Measurements from ENCODE around the gene PLPPR1. TPM values are rescaled to one million over a fixed set of nuclear protein-coding genes. Genes with fewer than 3 reads are reported as not detected.

The PLPPR1 gene
- total and polyA plus RNA-seq, 5 donors, result not detected

DNA sequence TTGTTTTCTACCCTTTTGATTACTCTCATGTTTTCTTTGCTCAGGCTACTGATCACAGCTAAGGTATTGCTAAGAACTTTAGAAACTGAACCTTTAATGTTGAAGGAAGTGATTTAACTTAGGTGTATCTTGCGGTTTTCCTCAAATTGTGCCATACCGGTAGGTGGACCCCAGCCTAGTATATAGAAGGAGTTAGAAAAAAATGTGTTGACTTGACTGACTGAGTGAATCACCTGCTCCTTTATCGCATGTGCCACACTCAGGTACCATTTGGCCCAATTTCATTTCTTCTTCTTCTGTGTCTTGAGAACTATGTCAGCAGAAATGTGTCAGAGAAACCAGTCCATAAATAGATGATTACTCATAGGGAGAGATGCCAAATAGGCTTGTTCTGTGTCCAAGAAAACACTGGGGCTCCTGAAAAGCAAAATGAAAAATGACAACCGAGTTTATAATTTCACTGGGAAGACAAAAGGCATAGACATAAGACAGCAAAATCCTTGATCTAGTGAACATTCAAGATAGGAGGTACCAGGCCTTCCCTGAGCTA, 19.4 kb downstream of the PLPPR1 start:
- ATAC-seq (no peak), DNase-seq (no peak)
- WGBS, result 59% methylated on average over 4 of the region's 4 CpGs
- Histone ChIP-seq H3K9me3 (ENCODE audit: control insufficient read depth, low read length) (no peaks in the 10 kb centered on the region), H3K4me3 (ENCODE audit: low read length) (no peak overlapping the region), H3K4me1 (ENCODE audit: control insufficient read depth, insufficient read depth, low read length) (no peaks in the 10 kb centered on the region), H3K27ac (ENCODE audit: low read length) (no peak overlapping the region), H3K27me3 (ENCODE audit: control insufficient read depth, insufficient read depth) (no peaks in the 10 kb centered on the region)
- intact Hi-C loops (cut with DNase I), result no loop called here

DNA sequence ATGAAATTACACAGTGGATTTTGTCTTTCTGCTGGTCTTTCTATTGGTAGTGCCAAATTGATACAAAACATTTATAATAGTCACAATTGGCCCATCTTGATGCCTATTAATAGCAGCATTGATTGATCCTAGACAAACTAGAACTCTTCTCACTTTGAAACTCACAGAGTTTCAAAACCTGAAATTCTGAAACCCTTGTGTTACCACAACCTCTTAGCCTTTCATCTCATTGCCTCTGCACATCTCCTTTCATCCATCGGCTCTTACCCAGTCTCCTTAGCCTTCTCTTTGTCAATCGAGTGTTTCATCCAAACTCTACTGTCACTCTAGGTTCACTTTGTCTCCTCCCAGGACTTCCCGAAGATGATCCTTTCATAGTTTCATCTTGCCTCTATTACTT, 22.1 kb downstream of the PLPPR1 start:
- WGBS, result 89% methylated on average over 3 of the region's 3 CpGs
- no peak for DNase-seq
- no peaks in the 10 kb centered on the region for H3K4me1 ChIP-seq (ENCODE audit: control insufficient read depth, insufficient read depth, low read length)
- no peak for ATAC-seq
- intact Hi-C loops (cut with DNase I), result no loop called here
- no peak overlapping the region for H3K4me3 ChIP-seq (ENCODE audit: low read length)
- H3K27me3 ChIP-seq (ENCODE audit: control insufficient read depth, insufficient read depth), result no peaks in the 10 kb centered on the region
- H3K27ac ChIP-seq (ENCODE audit: low read length), result no peak overlapping the region
- H3K9me3 ChIP-seq (ENCODE audit: control insufficient read depth, low read length), result no peaks in the 10 kb centered on the region

DNA sequence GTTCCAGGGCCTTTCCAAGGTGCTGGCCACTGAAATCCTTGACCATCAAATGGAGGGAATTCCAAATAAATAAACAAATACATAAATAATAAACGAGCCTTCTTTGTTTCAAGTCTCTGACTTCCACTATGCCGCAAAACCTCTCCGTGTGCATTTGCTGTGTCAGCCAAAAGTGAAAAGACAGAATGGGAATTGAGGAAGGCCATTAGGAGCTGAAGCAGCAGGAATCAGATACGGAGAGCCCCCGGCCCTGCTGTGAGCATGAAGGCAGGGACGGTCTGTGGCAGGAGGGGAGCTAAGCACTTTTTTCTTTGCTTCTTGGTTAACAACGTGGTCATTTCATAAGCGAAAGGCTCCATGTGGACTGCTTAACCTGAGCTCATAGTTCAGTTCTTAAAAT, 26.1 kb downstream of the PLPPR1 start:
- no peak overlapping the region for H3K27ac ChIP-seq (ENCODE audit: low read length)
- intact Hi-C loops (cut with DNase I), result no loop called here
- DNase-seq (no peak), ATAC-seq (no peak)
- H3K9me3 ChIP-seq (ENCODE audit: control insufficient read depth, low read length), result no peaks in the 10 kb centered on the region
- H3K4me3 ChIP-seq (ENCODE audit: low read length), result no peak overlapping the region
- WGBS, result 46% methylated on average over 8 of the region's 8 CpGs
- H3K4me1 ChIP-seq (ENCODE audit: control insufficient read depth, insufficient read depth, low read length), result no peaks in the 10 kb centered on the region
- H3K27me3 ChIP-seq (ENCODE audit: control insufficient read depth, insufficient read depth), result no peaks in the 10 kb centered on the region

DNA sequence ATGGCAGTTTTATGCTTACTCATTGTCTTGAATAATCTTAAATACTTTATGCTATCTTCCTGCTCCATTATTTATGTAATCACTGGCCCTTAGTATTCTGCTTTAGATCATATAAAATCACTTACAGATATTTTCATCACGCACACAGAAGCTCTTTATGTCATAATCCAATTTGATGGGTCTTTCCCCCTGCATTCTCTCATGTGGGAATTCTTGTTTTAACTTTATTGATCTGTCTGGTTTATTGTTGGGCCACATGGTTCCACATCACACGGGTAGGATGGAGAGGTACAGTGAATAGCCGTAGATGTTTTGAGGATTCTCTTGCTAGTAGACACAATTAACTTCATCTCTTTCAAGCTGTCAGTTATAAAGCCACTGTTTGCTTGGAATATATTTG, 27.0 kb downstream of the PLPPR1 start:
- WGBS, result 77% methylated on average over 3 of the region's 3 CpGs

DNA sequence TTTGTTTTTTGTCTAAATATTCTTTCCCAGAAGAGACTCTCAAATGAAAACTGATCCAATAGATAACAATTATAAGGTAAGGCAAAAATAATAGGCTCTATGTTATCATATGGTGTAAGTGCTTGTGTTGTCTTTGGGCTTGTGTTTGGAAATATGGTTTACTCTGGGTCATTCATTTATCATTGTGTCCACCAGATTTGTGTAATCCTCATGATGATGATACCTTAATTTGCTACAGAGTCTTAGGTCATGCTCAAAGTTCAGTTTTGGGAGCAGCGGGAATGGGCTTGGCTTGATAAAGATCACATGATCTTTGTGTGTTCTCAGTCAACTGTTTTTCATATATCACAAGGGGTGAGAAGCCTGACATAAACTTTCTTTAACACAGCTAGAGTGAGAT, 34.2 kb downstream of the PLPPR1 start:
- intact Hi-C loops (cut with DNase I), result no loop called here
- H3K27me3 ChIP-seq (ENCODE audit: control insufficient read depth, insufficient read depth), result no peaks in the 10 kb centered on the region
- ATAC-seq, result no peak
- no peaks in the 10 kb centered on the region for H3K4me1 ChIP-seq (ENCODE audit: control insufficient read depth, insufficient read depth, low read length)
- 88% methylated on average over 1 of the region's 1 CpG for WGBS
- DNase-seq, result no peak
- H3K4me3 ChIP-seq (ENCODE audit: low read length), result no peak overlapping the region
- no peaks in the 10 kb centered on the region for H3K9me3 ChIP-seq (ENCODE audit: control insufficient read depth, low read length)
- H3K27ac ChIP-seq (ENCODE audit: low read length), result no peak overlapping the region

More for the DNA sequence above, 27.0 kb downstream of the PLPPR1 start:
- DNase-seq (no peak), ATAC-seq (no peak)
- Histone ChIP-seq H3K9me3 (ENCODE audit: control insufficient read depth, low read length) (no peaks in the 10 kb centered on the region), H3K27ac (ENCODE audit: low read length) (no peak overlapping the region), H3K4me3 (ENCODE audit: low read length) (no peak overlapping the region), H3K4me1 (ENCODE audit: control insufficient read depth, insufficient read depth, low read length) (no peaks in the 10 kb centered on the region), H3K27me3 (ENCODE audit: control insufficient read depth, insufficient read depth) (no peaks in the 10 kb centered on the region)
- intact Hi-C loops (cut with DNase I), result no loop called here

DNA sequence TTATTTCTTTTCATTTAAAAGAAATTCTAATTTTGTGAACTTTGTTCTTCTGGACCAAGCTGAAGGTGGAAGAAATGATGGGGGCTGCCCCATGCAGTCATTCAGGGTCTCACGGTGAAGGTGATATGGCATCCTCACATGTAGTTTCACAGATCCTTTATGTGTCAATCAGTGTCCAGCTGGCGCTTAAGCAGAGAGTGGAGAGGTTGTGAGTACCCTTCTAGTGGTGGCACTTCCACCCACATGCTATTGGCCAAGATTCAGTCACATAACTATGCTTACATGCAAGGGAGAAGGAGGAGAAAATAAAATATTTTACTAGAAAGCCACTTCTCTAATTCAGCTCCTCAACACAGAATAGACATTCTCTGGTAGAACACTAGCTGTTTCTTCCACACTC, 34.7 kb downstream of the PLPPR1 start:
- intact Hi-C loops (cut with DNase I), result no loop called here
- H3K4me3 ChIP-seq (ENCODE audit: low read length), result no peak overlapping the region
- no peaks in the 10 kb centered on the region for H3K27me3 ChIP-seq (ENCODE audit: control insufficient read depth, insufficient read depth)
- H3K4me1 ChIP-seq (ENCODE audit: control insufficient read depth, insufficient read depth, low read length), result no peaks in the 10 kb centered on the region
- DNase-seq, result no peak
- 46% methylated on average over 2 of the region's 2 CpGs for WGBS
- H3K9me3 ChIP-seq (ENCODE audit: control insufficient read depth, low read length), result no peaks in the 10 kb centered on the region
- no peak for ATAC-seq
- H3K27ac ChIP-seq (ENCODE audit: low read length), result no peak overlapping the region

DNA sequence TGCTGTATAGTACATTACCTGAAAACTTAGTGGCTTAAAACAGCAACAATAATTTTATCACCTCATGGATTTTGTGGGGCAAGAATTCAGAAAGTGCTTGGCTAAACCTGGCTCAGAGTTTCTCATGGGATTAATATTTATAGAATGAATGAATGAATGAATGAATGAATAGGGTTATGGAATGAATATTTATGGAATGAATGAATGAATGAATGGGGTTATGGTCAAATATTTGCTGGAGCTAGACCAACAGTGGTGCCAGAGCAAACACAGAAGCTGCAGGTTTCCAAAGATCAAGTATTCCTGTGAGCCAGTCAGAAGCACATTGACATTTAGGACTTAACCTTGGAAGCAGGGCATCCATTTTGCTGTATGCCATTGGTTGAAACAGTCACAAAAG, 35.7 kb downstream of the PLPPR1 start:
- no peak for ATAC-seq
- intact Hi-C loops (cut with DNase I), result no loop called here

DNA sequence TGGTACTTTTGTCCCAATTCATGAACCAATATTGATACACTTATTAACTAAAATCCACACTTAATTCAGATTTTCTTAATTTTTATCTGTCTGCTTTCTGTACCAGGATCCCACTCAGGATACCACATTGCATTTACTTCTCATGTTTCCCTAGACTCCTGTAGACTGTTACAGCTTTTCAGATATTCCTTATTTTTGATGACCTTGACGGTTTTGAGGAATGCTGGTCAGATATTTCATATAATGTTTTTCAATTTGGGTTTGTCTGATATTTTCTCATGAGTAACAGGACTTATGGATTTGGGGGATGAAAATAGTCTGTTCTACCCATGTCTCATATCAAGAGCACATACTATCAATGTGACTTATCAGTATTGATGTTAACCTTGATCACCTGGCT, 37.4 kb downstream of the PLPPR1 start:
- Histone ChIP-seq H3K4me3 (ENCODE audit: low read length) (no peak overlapping the region), H3K27me3 (ENCODE audit: control insufficient read depth, insufficient read depth) (no peaks in the 10 kb centered on the region), H3K27ac (ENCODE audit: low read length) (no peak overlapping the region), H3K4me1 (ENCODE audit: control insufficient read depth, insufficient read depth, low read length) (no peaks in the 10 kb centered on the region), H3K9me3 (ENCODE audit: control insufficient read depth, low read length) (no peaks in the 10 kb centered on the region)
- intact Hi-C loops (cut with DNase I), result no loop called here
- ATAC-seq (no peak), DNase-seq (no peak)
- WGBS, result 42% methylated on average over 1 of the region's 1 CpG

More for the DNA sequence above, 35.7 kb downstream of the PLPPR1 start:
- Histone ChIP-seq H3K9me3 (ENCODE audit: control insufficient read depth, low read length) (no peaks in the 10 kb centered on the region), H3K27me3 (ENCODE audit: control insufficient read depth, insufficient read depth) (no peaks in the 10 kb centered on the region), H3K27ac (ENCODE audit: low read length) (no peak overlapping the region), H3K4me1 (ENCODE audit: control insufficient read depth, insufficient read depth, low read length) (no peaks in the 10 kb centered on the region), H3K4me3 (ENCODE audit: low read length) (no peak overlapping the region)
- DNase-seq, result no peak

DNA sequence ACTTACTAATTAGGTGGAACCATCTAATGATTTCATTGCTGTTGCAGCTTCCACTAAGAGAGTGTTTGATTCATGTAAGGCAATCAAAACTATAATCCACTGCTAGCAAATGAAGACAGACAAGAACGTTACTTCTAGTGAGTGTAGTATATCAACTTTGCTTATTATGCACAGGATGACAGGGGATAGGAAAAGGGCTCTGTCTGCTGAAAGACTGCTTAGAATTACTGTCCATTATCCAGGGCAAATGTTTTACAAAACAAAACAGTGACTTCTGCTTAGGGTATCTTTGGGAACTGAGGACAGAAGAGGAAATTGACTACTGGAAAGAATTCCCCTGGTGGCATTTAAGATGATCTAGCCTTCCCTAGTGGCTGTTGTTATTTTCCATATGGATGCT, 40.2 kb downstream of the PLPPR1 start:
- no peak for ATAC-seq
- H3K27ac ChIP-seq (ENCODE audit: low read length), result no peak overlapping the region
- H3K9me3 ChIP-seq (ENCODE audit: control insufficient read depth, low read length), result no peaks in the 10 kb centered on the region
- no peak for DNase-seq
- H3K4me3 ChIP-seq (ENCODE audit: low read length), result no peak overlapping the region
- H3K4me1 ChIP-seq (ENCODE audit: control insufficient read depth, insufficient read depth, low read length), result no peaks in the 10 kb centered on the region
- H3K27me3 ChIP-seq (ENCODE audit: control insufficient read depth, insufficient read depth), result no peaks in the 10 kb centered on the region
- intact Hi-C loops (cut with DNase I), result no loop called here
- WGBS, result 60% methylated on average over 1 of the region's 1 CpG

DNA sequence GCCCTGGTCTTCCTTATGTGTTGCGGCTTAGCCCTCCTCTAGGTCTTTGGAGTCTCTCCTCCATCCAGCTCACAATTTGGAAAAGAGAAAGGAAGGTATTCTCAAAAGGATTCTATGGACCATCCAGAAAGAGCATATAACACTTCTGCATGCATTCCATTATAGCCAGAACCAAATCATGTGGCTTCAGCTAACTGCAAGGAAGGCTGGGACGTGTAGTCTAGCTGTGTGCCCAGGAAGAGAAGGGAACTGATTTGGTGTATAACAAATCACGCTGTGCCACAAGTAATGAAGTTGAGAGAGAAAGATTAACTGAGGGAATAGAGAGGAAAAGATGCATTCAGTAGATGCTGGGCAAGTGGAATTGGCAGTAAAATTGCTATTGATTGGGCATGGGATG, 43.7 kb downstream of the PLPPR1 start:
- H3K27me3 ChIP-seq (ENCODE audit: control insufficient read depth, insufficient read depth), result no peaks in the 10 kb centered on the region
- H3K27ac ChIP-seq (ENCODE audit: low read length), result no peak overlapping the region
- no peak for ATAC-seq
- WGBS, result 83% methylated on average over 3 of the region's 3 CpGs
- DNase-seq, result no peak
- no peak overlapping the region for H3K4me3 ChIP-seq (ENCODE audit: low read length)
- intact Hi-C loops (cut with DNase I), result no loop called here
- H3K9me3 ChIP-seq (ENCODE audit: control insufficient read depth, low read length), result no peaks in the 10 kb centered on the region
- no peaks in the 10 kb centered on the region for H3K4me1 ChIP-seq (ENCODE audit: control insufficient read depth, insufficient read depth, low read length)

DNA sequence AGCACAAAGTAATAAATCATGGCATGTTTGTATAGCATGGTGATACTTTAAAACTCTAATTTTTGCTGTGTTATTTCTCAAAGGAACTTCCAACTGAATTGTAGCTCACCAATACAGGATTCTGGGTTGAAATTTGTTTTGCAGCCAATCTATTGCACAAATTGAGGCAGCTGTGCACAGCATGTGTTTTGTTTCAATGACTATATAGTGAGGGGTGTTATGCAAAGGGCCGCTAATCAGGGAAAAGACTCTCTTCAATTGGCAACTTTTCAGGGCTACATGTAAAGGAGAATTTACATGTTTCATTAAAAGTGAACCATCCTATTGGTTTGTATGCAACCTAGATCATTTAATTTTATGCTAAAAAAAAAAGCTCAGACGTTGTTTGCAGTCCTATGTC, 44.6 kb downstream of the PLPPR1 start:
- no peak overlapping the region for H3K4me3 ChIP-seq (ENCODE audit: low read length)
- H3K4me1 ChIP-seq (ENCODE audit: control insufficient read depth, insufficient read depth, low read length), result no peaks in the 10 kb centered on the region
- ATAC-seq (no peak), DNase-seq (no peak)
- 36% methylated on average over 2 of the region's 2 CpGs for WGBS
- no peaks in the 10 kb centered on the region for H3K27me3 ChIP-seq (ENCODE audit: control insufficient read depth, insufficient read depth)
- H3K27ac ChIP-seq (ENCODE audit: low read length), result no peak overlapping the region
- H3K9me3 ChIP-seq (ENCODE audit: control insufficient read depth, low read length), result no peaks in the 10 kb centered on the region
- intact Hi-C loops (cut with DNase I), result no loop called here

DNA sequence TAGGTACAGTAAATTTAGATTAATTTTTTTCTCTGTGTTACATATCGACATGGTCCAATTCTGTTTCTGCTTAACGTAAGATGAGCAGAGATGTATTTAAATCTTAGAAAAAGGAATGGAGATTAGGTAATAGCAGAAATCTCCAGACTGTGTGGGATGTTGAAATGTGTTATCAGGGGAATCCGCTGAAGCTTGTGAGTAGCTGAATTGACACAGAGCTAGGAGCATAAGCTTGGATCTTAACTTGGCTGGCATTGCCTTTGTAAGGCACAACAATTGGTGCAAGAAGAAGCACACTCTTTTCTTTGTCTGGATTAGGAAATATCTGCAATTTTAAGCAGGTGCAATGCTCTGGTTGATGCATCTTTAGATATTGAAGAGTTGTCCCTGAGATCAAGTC, 53.1 kb downstream of the PLPPR1 start:
- Histone ChIP-seq H3K4me3 (ENCODE audit: low read length) (no peak overlapping the region), H3K4me1 (ENCODE audit: control insufficient read depth, insufficient read depth, low read length) (no peaks in the 10 kb centered on the region), H3K9me3 (ENCODE audit: control insufficient read depth, low read length) (no peaks in the 10 kb centered on the region), H3K27me3 (ENCODE audit: control insufficient read depth, insufficient read depth) (no peaks in the 10 kb centered on the region), H3K27ac (ENCODE audit: low read length) (no peak overlapping the region)
- 51% methylated on average over 3 of the region's 3 CpGs for WGBS
- DNase-seq (no peak), ATAC-seq (no peak)
- intact Hi-C loops (cut with DNase I), result no loop called here

Data from right cardiac atrium (tissue), 5 donors.